ELF-1 (cell line): Measurements from ENCODE around the gene WNK2.

Experiments
- DNase-seq: peaks from one replicate; pipeline ENCODE4 v3.0.0-alpha.2; 2016; ENCODE audit warnings: low read depth, low spot score

The WNK2 gene

DNA sequence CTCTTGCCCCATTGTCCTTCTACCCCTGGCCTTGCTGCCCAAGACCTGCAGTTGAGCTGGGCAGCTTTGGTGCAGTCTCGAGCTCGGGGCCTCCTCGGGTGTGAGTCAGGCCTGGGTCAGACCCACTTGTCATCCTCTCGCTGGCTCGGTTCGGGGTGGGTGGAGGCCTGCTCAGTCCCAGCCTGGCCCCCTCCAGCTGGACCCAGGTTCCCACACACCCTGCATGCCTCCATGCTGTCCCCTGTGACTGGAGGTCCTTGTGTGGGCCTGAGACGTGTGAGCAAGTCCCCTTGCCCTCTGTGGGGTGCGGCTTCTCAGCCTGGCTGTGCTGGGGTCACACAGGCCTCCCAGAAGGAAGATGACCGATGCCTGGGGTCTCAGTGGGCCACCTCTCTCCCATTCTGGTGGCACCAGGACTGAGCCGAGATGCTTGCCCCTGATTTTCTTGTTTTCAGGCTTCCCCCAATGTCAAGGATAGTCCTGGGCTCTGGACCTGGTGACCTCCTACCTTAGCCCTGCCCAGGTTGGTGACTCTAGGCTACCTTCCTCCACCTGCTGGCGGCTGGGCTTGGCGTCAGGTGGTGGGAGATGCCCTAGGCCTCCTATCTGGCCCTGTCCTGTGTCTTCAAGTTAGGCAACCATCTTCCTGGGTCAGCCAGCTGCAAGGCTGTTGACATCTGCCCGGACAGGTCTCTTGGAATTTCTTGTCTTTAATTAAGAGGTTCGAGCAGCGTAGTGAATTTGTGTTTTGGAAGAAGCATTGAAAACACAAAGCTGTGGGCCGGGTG, 15.1 kb downstream of the WNK2 start:
- peak; percentile 37 for DNase-seq

DNA sequence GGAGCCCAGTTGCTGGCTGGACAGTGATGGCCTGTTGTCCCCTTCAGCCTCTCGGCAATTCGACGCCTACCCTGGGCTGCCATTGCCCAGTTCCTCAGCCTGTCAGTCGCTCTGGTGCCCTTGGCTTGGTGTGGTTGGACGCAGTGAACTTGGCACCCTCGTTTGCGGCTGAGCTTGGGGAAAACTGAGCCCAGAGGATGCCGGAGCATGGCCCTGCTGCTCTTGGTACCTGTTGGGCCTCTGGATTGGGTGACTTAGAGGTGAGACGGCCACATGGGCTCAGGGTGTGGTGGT, 16.5 kb downstream of the WNK2 start:
- DNase-seq: no peak

DNA sequence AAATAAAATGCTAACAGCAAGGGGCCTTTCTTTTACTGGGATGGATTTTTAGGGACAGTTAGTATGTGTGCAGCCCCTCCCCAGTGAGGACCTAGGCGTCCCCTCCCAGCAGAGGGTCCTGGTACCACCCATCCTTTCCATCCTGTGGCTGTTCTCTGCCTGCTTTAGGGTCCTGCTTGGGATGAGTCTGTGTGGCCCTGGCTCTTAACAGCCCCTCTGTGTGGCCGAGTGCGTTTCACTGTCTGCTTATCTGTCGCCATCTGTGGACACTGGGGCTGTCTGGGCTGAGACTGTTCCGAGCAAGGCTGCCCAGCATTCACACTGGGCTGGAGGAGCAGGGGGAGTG, 17.0 kb downstream of the WNK2 start:
- DNase-seq: no peak

DNA sequence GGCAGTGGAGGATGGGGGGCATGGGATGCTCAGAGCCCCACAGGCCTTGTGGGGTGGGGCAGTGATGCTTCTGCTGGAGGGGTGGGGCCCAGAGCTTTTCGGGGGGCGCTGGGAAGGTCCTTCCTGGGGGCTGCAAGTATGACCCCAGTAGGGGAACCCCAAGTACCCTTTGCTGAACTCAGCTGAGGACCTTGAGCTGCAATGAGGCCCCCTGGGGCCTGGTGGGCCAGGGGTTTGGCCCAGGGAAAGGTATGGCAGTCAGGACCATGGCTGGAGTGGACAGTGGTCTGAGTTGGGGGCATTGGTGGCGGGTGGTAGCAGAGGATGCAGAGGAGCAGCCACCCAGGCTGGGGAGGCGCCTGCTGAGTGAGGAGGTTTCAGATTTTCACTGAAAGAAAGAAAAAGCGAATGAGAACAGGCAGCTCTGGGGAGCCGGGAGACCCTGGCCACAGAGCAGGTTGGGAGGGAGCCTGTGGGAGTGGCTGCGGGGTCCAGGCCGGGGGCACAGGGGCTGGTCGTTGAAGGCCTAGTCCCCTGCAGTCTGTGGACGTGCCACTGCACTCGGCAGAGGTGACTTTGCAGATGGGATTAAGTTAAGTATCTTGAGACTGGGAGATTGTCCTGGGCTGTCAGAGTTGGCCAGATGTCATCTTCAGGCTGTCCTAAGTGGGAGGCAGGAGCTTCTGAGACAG, 19.2 kb downstream of the WNK2 start:
- no peak for DNase-seq

DNA sequence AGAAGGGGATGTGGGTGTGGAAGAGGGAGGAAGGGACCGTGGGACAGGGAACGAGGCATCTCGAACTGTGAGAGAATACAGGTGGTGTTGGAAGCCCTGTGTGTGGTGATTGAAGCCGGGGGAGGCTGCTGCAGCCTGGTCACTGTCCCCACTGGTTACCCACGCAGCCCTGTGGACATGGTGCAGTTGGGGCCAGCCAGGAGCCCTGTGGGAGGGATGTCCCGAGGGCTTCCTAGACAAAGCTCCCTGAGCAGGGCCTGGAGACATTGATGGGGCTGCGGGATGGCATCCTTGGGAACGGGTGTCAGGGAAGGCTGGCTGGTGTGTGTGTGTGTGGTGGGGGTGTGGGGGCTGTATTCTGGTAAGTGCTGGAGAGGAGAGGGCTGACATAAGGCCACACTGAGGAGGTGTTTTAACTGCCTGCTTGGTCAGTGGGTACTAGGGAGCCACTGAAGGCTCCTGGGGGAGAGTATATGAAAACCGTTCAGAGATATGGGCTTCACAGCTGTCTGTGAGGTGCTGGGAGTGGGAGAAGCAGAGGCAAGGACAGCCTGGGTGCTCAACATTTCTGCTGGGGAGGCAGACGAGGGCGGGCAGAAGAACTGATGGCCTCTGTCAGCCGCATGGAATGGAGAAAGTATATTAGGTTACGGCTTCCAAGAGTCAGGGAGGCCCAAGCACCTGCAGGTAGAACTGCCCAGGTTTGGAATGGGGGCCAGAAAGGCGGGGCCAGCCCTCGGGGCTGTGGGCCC, 20.0 kb downstream of the WNK2 start:
- no peak for DNase-seq

DNA sequence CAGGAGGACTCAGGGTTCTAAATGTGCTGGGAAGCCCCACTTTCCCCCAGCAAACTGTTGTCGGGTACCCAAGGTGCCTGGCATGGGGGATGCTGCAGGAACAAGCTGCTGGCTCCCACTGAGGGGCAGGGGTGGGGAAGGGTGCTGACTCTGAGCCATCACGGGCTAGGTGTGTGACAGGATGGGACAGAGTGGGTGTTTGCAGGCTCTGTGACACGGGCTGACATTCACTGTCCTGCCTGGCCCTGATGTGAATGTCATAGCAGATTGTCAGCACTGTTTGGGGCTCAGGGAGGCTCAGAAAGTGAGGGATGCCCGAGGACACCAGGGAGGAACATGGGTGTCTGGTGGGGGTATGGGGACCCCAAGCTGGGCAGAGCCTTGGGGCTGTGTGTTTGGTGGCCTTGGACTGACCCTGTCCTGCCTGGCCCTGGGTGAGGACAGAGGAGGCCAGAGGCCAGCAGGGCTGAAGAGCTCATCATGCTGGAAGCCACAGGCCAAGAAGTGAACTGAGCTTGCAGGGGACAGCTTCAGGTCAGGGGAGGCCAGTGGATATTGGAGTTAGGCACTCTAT, 20.6 kb downstream of the WNK2 start:
- no peak for DNase-seq

DNA sequence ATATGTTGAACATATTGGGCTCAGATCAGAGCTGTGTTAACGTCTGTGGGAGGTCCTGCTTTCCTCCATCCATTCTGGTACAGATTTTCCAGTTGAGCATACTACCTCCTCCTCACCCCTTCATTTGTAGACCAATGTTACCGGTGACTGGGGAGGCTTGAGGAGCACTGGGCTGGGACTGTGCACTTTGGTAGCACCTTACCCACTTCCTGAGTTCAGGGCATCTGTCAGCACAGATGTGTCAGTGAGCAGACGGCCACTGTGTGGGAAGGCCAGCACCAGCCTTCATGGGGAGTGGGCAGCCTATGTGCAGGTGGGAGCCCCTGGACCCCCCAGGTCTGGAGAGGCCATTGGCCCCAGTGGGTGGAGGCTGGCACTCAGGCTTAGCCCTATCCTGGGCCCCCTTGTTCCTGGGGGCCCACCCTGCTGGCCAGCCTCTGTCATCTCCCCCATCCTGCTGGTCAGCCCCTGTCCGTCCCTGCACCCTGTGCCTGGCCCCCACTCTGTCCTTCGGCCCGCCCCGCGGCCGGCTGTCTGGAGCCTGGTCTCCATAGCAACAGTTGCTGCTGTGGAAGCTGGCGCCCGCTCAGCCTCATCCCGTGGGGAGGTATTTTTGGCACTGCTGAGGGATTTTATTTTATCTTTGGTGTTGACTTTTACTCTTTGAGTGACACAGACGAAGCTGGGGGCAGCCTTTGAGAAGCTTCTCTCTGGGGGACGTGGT, 21.3 kb downstream of the WNK2 start:
- DNase-seq: no peak

DNA sequence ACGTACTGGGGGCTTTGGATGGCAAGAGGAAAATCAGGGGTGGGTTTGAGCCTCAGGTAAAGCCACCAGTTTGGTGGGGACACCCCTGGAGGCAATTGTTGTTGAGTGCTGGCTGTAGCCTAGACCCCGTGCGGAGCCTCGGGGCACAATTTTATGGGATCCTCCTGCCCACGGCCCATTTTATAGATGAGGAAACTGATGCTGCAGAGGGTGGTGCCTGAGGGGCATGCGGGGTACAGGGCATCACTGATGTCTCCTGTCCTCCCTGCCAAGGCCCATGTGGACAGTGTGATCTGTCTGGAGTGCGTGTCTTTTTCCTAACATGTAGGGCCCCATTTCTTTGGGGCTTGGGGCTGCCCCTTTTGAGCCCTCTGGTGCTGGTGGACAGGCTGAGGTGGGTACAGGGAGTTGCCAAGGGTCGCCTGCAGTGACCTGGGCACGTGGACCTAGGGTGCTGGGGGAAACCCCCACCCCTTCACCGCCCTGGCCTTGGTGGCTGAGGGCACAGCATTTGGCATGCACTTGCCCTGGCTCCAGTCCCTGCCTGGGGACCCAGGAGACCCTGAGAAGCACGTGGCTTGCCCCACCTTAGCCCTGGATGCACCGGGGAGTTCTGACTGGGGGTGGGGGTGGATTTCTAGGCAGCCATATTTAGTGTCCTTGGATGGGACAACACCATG, 22.1 kb downstream of the WNK2 start:
- no peak for DNase-seq

DNA sequence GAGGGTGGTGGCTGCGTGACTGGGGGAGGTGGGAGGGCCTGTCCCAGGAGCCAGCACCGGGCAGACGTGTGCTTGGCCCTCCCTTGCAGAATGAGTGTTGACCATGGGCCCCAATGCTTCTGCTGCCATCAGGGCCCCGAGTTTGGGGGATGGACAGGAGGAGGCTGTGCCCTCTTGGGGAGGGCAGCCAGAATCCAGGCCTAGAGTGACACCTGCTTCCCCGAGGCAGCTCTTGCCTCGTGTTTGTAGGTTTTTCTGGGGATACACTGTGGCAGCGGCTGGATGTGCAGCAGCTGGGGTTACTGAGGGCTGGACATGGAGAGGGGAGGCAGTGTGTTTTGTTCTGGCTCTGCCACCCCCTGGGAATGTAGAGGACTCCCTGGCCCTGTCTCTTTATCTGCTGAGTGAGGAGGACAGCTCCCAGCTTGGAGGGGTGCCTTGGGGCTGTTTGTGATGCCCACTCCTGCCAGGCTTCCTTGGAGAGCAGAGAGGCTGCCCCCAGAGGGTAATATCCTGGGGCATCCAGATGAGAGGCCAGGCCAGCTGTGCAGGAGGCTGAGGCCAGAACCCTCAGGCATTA, 22.7 kb downstream of the WNK2 start:
- peak; percentile 19 for DNase-seq

DNA sequence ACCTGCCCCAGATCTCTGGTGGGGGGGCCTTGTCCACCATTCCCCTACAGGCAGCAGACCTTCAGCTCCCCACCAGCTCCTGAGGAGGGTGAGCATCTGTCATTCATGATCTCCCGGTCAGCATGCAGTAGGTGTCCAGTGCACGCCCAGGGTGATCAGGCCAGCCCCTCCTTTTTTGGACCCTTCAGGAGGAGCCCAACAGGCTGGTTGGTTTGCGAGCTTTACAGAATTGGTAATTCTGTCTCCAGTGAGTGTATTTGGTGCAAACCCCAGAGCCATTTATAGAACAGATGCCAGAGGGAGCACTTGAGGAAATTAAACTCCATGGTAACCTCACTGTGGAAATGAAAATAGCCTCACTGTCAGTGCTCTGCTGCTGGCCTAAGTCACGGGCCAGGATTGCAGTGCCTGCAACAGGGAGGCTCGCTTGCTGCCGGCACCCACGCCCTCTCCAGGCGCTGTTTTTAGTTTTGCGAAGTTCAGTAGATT, 23.4 kb downstream of the WNK2 start:
- no peak for DNase-seq

DNA sequence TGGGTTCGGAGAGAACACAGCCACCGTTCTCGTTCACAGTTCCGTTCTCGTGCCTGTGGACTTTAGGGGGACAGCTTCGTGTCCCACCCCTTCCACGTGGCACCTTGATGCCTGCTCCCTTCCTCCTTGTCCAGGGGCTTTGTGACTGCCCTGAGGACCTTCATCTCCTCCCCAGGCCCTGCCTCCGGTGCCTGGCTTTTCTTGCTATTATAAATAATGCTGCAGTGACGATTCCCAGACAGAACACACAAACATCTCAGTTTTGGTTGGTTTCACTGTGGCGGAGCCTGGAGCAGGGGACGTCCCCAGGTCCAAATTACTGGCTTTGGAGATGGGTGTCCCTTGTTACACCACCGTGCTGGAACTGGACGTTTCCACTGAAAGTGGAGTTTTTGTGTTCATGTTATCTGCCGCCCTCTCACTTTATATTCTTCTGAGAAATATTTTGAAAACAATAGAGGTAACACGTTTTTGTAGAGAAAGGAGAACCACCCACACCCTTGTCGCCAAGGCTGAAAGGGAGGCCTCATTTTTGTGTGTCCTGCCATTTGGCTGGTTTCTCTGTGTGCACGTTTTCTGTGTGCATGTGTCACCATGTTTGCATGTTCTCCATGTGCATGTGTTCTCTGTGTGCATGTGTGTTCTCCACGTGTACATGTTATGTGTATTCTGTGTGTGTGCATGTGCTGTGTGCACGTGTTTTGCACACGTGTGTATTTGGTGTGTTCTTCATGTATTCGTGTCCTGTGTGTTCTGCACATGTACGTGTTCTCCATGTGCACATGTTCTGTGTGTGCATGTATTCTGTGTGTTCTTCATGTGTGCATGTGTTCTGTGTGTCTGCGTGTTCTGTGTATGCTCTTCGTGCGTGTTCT, 24.2 kb downstream of the WNK2 start:
- DNase-seq: no peak

DNA sequence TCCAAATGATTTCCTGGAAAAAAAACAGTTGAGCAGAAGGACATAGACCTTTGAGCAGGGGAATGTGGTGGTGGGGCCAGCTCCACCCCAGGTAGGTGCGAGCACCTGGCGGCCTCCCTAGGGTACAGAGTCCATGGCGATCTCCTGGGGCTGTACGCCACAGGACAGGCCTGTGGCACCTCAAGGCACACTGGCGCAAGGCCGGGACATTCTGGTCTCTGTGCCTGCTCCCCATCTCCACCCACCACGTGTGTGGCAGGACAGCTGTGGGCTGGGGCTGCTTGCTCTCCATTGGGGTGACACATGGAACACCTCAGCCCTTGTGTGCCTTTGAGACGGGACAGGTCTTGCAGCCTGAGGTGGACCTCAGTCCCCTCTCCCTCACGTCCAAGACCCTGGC, 25.2 kb downstream of the WNK2 start:
- no peak for DNase-seq

DNA sequence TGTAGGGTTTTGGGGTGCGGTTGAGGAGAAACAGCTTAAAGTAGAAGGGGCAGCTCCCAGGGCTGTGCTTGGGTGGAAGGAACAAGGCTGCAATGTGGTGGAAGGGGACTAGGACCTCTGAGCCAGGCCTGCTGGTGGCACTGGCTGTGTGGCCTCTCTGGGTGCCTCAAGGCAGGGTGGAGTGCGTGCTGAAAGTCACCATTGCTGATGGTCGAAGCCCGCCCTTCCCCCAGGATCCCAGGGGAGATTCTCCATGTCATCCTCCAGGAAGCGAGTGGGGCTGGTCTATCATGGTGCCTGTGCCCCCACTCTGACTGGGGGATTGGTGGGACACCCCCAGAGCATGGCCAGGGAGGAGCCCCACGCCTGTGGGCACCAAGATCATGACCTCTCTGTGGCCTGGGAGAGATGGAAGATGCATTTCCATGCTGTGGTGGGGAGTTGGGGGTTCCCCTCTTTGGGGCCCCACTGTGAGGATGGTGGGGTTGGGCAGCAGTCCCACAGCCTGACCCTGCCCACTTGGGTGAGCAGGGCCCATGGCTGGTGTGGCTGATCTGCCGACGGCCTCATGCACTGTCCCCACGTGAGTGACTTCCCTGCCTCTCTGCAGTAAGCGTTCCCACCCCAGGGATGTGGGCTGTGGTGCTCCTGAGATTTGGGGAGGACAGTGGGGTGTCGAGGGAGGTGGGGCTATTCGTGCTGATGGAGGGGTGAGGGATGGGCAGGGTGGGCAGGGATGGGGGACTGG, 25.8 kb downstream of the WNK2 start:
- DNase-seq: no peak

DNA sequence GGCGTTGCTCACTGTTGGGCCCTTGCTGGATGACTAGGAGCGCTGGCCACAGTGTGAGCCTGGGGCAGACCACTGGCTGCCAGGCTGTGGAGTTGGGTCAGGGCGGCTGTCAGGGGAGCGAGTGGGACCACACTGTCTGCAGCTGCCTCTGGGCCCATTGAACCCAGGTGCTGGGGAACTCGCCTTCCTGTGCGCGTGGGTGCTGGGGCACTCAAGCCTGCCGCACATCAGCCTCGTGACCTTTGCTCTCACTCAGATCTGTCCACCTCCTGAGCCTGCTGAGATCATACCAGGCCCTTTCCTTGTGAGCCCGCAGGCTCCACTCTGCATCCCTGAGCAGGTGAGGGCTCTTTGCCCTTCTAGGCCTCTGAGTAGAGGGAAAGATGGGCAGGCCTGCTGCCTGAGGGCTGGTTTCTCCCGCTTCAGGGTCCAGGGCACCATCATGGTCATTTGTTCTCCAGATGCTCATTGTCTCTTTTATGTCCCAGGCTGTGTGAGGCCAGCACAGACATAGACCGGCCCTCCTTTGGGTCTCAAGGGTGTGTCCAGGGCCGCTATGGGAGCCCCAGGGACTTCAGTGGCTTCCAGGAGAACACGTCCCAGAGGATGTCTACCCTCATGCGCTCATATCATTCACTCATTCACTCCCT, 26.5 kb downstream of the WNK2 start:
- DNase-seq: no peak

DNA sequence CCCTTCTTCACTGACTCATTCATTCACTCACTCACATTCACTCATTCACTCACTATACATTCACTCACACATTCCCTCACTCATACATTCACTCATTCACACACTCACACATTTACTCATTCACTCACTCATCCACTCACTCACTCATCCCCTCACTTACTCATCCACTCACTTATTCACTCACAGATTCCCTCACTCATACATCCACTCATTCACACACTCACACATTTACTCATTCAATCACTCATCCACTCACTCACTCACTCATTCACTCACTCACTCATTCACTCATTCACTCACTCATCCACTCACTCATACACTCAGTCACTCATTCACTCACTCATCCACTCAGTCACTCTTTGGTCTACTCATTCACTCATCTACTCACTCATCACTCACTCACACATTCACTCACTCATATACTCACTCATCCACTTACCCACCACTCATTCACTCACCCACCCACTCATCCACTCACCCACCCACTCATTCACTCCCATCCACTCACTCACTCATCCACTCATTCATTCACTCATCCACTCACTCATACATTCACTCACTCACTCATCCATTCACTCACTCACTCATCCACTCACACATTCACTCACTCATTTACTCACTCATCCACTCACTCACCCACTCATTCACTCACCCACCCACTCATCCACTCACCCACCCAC, 27.2 kb downstream of the WNK2 start:
- DNase-seq: no peak

DNA sequence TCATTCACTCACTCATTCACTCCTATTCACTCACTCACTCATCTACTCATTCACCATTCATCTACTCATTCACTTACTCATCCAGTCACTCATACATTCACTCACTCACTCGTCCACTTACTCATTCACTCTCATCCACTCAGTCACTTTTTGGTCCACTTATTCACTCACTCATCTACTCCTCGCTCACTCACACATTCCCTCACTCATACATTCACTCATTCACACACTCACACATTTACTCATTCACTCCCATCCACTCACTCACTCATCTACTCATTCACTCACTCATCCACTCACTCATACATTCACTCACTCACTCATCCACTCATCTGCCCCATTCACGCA, 27.7 kb downstream of the WNK2 start:
- DNase-seq: no peak

DNA sequence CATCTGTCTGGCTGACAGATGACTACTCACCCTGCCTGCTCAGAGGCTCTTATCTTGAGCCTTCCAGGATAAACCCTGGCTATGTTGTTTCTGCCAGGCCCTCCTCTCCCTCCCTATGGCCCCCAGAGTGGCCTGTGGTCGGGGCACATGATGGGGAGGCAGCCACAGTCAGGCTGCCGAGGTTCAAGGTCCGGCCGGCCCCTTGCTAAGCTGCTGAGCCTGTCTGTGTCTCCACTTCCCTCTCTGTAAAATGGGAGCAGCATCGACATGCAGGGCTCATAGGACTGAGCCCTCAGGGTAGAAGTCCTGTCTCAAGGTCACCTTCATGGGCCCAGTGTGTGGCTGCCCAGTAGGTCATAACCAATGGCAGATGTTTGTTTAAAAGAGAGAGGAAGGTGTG, 28.5 kb downstream of the WNK2 start:
- no peak for DNase-seq

DNA sequence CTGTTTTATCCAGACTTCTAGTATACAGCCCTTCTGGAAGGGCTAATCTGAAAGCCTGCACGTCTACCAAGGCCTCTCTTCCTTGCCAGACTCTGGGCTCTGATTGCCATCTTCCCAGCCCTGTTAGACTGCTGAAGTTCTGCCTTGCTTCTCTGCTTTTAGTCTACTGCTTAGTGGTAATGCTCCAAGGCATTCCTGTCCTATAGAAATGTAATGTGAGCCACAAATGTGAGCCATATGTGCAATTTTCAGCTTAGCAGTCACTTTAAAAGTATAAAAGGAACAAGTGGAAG, 32.1 kb downstream of the WNK2 start:
- no peak for DNase-seq
